Midbrain (tissue), 1 donor: ENCODE results near the gene CRYBB1.
"Not testable (repeated sequence)": the region's sequence is repeated elsewhere in the genome, so short reads cannot be mapped to it uniquely, and the experiment has no call there.

Experiments
- DNase-seq: peaks from one replicate; lab custom pipeline; 2025; lab: John Stamatoyannopoulos, UW

The CRYBB1 gene

DNA sequence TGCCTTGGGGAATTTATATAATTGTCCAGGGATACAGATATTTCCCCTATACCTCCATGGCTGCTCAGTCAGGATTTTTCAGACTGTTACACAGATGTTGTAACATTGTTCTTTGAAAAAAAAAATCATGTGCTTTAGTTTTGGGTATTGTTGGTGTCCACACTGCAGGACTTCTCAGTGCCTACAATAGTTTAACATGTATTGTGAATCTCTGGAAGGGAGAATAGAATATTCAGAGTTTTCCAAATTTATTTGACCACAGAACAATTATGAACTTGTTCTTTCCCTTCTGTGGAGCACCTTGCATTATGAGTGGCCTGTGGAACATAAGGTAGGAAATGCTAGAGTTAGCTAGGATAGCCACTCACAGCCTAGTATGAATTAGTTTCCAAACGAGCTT lies 18.5 kb upstream of the CRYBB1 start:
- DNase-seq: no peak

DNA sequence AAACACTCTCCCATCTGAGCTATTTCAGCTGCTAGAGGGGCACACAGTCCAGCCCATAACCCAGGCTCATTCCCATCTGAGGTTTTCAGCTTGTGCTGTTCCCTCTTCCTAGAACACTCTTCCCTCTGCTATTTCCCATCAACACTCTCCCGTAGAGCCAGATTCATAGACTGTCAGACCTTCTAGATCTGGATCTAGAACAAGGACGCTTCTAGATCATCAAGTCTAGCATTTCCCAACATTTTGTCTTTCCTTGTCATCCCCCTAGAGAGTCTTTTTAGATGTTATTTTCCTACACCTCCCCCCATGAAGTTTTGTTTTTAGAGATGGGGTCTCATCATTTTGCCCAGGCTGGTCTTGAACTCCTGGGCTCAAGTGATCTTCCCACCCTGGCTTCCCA lies 17.3 kb upstream of the CRYBB1 start:
- no peak for DNase-seq

DNA sequence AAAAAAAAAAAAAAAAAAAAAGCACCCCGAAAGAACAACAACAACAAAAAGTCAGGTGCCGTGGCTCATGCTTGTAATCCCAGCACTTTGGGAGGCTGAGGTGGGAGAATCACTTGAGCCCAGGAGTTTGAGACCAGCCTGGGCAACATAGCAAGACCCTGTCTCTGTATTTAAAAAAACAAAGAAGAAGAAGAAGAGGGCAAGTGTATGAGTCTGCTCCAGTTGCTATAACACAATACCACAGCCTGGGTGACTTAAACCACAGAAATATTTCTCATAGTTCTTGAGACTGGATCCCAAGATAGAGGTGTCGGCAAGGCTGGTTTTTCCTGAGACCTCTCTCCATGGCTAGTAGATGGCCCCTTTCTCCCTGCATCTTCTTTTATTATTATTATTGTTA lies 16.4 kb upstream of the CRYBB1 start:
- no peak for DNase-seq

DNA sequence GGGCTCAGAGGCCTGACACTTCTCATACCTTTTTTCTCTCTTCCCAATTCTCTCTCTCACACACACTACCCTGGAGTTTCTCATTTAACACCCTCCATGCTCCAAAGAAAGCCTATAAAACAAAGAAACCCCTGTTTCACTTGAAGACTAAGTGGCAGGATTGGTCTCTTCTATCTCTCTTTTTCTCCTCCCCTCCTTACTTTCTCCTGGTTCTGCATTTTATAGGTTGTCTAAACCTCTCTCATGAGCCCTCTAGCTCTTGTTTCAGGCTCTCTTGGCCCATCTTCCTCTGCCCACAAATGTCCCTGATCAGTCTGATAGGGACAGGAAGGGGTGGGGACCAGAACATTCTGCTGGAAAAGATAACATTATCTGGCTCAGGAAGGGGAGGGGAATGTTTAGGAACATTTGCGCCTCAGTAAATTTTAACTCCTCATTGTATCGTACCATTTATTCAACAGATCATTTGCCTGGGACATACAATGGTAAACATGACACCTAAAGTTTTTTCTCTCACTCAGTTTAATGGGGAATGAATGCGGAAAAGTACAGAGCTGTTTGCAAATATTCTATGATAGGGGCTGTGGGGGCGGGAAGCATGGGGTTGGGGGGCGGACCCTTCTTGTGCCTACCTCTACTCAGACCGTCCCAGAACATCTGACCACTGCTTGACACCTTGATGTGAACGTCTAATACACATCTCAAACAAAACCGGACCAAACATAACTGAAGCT lies 14.8 kb upstream of the CRYBB1 start:
- no peak for DNase-seq

DNA sequence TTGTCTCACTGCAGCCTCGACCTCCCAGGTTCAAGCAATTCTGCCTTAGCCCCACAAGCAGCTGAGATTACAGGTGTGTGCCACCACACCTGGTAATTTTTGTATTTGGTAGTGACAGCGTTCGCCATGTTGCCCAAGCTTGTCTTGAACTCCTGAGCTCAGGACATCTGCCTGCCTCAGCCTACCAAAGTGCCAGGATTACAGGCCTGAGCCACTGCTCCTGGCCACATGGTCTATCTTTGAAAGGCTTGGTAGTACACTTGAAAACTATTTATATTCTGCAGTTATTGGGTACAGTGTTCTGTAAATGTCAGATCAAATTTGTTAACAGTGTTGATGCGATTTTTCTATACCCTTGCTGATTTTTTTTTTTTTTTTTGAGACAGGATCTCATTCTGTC lies 13.5 kb upstream of the CRYBB1 start:
- DNase-seq: no peak

DNA sequence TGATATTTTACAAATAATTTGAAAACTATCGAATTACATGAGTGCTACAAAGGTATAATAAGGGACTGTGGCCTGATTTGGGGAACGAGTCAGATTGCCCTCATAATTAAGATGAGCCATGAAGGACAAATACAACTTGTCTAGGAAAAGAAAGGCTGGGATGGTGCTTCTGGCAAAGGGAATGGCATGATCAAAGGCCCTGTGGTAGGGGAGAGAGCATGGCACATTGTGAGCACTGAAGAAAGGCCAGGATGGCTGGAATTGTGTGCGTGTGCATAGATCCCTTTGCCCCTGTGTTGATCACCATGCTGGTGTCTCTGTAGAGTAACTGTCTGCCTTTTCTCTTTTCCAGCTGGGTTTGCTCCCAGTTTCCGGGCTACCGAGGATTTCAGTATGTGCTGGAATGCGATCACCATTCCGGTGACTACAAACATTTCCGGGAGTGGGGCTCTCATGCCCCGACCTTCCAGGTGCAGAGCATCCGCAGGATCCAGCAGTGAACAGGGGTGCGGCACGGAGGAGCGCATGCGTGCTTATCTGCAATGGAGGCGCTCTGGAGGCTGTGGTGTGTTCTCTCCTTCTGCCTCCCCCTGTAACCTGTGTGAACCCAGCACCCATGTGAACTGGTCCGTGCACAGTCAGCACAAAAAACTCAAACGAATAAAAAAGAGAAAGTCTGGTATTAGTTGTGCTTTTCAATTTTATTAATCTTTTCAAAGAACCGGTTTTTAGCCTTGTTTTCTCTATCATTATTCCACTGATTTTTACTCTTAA lies 12.3 kb upstream of the CRYBB1 start:
- DNase-seq: no peak

DNA sequence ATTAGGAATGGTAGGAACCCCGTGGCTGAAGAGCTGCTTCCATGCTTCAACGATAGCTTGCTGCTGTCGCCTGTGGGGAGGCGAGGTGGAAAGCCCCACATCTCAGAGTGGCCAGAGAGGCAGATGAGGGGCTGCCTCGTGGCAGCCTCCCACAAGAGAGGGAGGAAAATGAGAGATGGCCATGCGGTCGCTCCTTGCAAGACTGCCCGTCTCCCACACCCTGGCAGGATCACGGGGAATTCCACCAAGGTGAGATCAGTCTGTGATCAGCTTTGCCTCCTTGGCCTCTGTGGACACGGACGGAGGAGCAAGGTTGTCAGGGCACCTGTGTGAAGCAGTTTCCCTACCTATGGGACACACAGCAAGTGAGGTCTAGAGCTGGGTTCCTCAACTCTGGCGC lies 7.0 kb upstream of the CRYBB1 start:
- DNase-seq: no peak

DNA sequence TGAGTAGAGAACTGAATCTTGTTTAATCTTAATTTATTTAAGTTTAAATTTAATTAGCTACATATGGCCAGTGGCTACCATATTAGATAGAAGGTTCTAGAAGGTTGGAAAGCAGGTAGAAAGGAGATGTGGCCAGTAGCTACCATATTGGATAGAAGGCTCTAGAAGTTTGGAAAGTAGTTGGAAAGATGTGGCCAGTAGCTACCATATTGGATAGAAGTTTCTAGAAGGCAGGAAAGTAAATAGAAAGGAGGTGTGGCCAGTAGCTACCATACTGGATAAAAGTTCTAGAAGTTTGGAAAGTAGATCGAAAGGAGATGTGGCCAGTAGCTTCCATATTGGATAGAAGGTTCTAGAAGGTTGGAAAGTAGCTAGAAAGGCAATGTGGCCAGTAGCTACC lies 6.2 kb upstream of the CRYBB1 start:
- no peak for DNase-seq

DNA sequence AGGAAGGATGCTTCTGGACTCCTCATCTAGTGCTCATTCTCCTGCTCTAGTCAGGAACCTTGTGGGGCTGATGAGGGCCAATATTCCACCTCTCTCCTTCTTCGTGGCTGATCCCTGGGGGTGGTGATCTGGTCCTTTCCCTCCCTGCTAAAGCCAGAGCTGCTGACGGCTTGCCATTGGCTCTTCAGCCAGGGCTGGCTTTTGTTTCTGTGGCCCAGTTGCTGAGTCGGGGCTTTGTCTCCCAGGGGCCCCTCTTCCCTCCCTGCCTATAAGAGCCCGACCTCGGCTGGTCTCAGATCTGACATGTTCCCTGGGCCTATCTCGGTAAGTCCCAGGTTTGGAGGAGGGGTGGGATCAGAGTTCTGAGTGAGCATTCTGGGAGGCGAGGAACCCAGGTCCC lies 3.8 kb upstream of the CRYBB1 start, which contains the start of gene CRYBA4:
CRYBA4 (plus strand) TSS at position 301 of the 400 bp plus-strand sequence. CDS start 634 bp downstream, outside the sequence.
- no peak for DNase-seq

DNA sequence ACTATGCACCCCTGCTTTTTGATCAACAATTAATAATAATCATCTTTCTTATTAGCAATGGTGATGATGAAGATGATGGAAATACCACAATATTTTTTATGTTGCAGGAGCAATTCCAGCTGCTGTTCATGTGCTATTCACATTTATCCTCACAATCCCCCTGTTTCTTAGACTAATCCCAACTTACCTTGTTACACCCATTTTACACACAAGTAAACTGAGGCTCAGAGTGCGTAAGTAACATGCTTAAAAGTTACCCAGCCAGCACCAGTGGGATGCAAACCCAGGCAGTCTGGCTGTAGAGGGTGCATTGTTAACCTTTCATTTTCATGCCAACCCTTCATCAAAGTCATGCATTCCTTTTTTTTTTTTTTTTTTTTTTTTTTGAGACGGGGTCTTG lies 2.4 kb upstream of the CRYBB1 start:
- no peak for DNase-seq

DNA sequence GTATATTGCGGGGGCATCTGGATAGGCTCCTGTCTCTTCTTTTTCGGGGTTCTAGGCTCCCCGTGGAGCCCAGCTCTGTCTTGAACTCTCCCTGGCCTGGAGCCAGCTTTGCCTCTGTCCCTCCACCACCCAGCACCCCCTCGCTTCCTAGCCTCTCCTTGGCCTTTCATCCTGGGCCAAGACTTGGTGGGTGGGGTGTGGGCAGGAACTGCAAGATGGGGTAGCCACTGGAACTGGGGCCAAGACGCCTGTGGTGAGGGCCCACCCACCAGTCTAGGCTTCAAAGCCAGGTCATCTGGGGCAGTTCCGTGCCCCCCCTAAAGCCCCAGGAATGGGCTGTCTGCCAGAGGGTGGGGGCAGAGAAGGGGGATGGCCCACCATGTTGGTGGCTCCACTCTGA lies 1.7 kb upstream of the CRYBB1 start:
- no peak for DNase-seq

DNA sequence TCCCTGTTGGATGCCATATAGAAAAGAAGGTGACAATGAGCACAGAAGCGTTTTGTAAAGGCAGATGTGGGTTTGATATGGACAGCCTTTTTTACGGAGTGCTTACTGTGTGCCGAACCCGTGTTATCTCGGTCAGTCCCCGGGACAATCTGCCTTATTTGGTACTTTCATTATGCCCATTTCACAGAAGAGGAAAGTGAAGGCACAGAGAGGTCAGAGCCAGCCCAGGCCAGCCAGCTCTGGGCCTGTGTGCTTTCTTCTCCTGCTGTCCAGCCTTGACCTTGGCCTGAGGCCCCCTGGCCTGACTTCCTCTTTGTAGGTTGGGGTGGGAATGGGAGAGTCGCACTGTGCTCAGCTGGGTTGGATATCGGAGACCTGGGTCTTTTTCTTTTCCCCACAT lies 628 bp upstream of the CRYBB1 start:
- no peak for DNase-seq

DNA sequence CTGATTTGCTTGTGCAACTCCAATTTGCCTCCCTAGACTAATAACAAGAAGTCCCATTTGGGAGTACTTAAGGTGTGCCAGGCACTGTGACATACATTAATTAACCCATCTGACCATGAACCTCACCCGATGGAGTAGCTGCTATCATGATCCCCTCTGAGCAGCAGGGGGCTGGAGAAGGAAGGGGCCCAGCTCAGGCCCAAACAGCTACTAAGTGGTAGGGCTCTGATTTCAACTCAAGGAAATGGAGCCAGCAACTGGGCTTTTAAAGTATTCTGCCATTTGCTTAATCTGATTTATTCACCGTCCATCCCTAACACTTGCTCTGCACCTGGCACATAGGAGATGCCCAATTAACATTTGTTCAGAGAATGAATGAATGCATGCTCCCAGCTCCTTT lies 1.2 kb downstream of the CRYBB1 start:
- no peak for DNase-seq

DNA sequence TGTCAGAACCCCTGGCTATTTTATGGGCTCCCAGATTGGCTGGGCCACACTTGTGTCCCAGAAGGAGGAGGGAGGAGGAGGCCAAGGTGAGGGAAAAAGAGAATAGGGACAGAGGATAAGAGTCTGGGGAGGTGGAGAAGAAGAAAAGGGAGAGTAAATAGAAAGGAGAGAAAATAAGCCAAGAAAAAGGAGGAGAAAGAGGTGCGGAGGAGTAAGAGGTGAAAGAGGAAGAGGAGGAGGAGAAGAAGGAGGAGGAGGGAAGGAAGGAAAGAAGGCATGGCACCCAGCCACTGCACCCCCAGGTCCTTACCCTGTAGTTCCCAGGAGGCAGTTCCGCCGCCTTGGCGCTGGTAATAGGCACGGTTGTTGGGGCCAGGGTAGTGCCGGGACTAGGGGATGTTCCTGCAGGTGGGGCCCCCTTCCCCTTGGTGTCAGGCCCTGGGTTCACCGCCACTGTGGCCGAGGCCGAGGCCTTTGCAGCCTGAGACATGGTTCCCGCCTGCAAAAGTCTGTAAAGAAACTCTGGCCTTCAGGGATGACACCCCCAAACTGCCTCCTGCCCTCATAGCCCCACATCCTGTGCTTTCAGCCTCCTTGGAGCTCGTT lies 1.9 kb downstream of the CRYBB1 start:
- no peak for DNase-seq

DNA sequence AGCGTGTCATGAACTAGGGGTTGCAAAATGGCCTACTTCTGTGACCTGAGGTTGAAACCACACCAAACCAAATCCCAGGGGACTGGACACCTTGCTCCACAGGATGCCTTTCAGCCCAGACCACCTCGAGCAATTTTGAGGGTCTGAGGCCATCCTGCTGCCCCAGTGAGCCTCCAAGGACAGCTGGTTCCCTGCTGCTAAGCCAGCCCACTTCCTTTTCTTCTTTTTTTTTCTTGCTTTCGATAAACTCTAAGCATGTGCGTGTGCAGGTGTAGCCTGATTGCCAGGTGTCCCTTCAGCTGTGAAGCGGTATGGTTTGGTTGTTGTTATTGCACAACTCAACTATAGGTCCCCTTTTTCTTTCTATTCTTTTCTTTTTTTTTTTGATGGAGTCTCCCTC lies 2.7 kb downstream of the CRYBB1 start:
- no peak for DNase-seq

DNA sequence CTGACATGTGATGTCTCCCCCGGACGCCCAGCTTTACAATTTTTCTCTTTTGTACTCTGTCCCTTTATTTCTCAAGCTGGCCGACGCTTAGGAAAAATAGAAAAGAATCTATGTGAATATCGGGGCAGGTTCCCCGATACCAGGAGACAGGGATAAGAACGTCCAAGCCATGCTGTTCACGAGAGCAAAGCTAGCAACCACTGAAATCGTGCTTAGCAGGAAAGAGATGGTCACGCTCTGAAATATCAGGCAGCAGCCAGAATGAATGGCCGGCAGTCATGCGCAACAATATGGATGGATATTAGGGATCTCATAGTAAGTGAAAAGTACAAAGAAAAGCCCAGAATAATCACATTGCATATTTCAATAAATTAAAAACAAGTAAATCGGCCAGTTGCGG lies 3.5 kb downstream of the CRYBB1 start:
- no peak for DNase-seq

DNA sequence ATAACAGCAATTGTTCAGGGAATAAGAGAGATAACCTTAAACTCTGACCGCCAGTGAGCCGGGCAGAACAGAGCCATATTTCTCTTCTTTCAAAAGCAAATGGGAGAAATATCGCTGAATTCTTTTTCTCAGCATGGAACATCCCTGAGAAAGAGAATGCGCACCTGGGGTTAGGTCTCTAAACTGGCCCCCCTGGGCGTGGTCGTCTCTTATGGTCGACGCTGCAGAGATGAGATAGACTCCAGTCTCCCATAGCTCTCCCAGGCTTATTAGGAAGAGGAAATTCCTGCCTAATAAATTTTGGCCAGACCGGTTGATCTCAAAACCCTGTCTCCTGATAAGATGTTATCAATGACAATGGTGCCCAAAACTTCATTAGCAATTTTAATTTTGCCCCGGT lies 4.1 kb downstream of the CRYBB1 start:
- DNase-seq: not testable (repeated sequence)

DNA sequence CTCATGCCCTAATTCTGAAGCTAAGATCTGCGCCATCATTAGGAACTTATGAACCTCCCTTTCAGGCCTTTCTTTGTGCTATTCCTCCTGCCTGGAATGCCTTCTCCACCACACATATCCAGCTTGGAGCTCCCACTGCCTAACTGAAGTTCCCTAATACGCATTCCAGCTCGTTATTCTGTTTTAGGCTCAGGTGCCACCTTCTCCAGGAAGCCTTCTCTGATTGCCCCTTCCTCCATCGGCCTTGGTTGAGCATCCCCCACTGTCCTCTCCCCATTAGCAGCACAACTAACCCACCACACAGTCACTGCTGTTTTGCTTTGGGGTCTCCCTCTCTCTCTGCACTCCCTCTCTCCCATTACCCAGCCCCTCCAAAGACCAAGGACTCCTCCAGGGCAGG lies 5.2 kb downstream of the CRYBB1 start:
- no peak for DNase-seq

DNA sequence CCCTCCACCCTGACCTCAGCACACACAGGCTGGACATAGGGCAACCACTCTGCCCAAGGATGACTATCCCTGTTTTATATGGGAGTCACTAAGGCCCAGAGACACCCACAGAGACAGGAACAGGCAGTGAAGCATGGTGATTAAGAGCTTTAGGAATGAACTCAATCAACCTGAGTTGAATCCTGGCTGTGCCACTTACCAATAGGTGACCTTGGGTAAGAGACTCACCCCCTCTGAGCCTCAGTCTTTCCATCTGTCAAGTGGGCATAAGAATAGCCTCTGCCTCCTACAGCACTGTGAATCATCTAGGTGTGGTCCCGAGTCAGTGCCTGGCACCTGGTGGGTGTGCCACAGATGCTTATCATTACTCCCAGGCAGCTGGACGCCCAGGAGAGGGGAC lies 6.8 kb downstream of the CRYBB1 start:
- no peak for DNase-seq

DNA sequence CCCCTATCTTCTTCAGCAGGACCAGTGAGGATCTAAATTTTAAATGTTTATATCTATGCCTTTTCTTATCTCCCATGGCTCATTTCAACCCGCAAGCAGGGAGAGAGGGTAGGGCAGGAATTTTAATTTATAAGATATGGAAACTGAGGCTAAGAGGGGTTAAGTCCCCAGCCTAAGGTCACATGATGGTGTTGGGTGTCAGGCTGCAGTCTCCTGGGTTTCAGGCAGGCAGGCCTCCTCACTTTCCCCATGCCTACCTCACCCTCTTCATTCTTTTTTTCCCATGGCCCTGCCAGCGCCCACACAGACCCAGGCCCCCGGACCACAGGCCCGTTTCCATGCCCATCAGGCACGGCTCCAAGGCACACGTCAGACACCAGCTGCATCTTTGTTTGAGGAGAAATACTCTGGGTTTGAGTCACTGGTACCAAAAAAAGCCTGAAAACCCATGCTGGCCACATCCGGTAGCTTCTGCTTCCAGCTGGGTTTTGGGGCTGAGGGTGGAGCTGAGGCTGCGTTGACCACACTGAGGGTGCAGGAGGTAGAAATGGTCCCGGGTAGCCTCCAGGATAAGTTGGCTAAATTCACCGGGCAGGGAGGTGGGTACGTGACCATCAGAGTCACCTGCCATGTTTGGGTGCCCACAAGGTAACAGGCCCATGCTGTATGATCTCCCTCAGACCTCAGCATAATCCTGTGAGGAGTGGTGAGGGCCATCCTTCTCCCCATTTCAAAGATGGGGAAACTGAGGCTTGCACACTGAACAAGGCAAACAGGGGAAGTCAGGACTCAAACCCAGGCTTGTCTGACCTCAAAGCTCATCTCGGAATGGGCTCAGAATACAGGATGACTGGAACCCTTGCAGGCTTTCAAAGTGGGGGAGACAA lies 7.5 kb downstream of the CRYBB1 start:
- peak; percentile 12 for DNase-seq

DNA sequence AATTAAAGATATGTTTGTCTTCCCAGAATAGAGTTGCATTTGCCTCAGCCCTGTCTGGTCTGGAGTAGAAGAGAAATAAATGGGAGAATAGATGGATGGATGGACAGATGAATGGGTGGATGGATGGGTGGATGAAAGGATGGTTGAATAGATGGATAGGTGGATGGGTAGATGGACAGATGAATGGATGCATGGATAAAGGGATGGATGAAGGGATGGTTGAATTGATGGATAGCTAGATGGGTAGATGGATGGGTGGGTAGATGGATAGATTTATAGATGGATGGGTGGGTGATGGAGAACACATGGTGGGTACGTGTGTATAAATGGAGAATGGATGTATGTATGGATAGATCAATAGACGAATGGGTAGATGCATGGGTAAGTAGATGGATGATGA lies 8.5 kb downstream of the CRYBB1 start:
- DNase-seq: no peak

DNA sequence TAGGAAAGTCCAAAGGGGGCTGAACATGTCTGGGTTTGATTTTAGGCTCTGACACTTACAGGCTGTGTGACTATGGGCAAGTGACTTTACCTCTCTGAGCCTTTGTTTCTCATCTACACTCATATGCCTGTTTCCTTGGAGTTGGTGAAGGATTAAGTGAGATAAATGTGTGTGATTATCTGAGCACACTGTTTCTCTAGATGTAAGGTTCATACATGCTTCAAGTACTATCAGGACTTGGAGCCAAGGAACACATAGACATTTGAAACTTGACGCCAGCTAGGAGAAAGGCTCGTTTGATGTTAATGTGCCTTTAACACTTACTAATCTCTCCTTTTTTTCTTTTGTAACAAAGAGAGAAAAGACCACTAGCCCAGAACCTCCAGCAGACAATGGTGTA lies 9.7 kb downstream of the CRYBB1 start:
- no peak for DNase-seq
